Body of pancreas (tissue), 4 donors: ENCODE measurements around the gene SWT1.

Experiments used
- CTCF ChIP-seq, 7 experiments: fragments of 450-650 bp in 4 of 7; fragments of 200-600 bp in 3 of 7; sonication (generic) in 3 of 7; IDR thresholded peaks; one replicate each; pipeline ENCODE4 v1.5.1; 2016 to 2019; ENCODE audit warnings: antibody characterized with exemption in 7 of 7
- POLR2A ChIP-seq, 3 donors: fragments of 450-650 bp; IDR thresholded peaks; one replicate each; pipeline ENCODE4 v1.6.1; 2016; ENCODE audit warnings: antibody characterized with exemption in 3 of 3, mild to moderate bottlenecking in 2 of 3

- TF ChIP-seq CTCF (IDR thresholded peaks at IDR 0.05): no peak
- no peak for TF ChIP-seq POLR2A (IDR thresholded peaks at IDR 0.05)
These were observed 143.2 kb downstream of the SWT1 start for GRCh38 chr1:185300152-185300551.
